Measurements from ENCODE around the gene HECW1. TPM values are rescaled to one million over a fixed set of nuclear protein-coding genes. Genes with fewer than 3 reads are reported as not detected.

The HECW1 gene
- total and polyA plus RNA-seq, 12 donors, result 0.07 to 0.23 TPM; not detected in 10

- Histone ChIP-seq H3K4me1 (peaks cover 0 to 5% (median 0%) of the 10 kb centered on the region in 9 donors), H3K9me3 (no peaks in the 10 kb centered on the region), H3K36me3 (no peaks in the 10 kb centered on the region), H3K27ac (no peak overlapping the region), H3K27me3 (peaks cover 0 to 2% (median 0%) of the 10 kb centered on the region in 7 donors), H3K4me3 (no peak overlapping the region)
- TF ChIP-seq CTCF (IDR thresholded peaks at IDR 0.05), result no peak
- WGBS, 2 donors, result 91 to 94% methylated on average over 3 of the region's 3 CpGs
- no peak for DNase-seq
- intact Hi-C loops (cut with DNase I), result loop anchor here in 3 of 10 donors (10.0 kb wide), 2 partner anchors 274 to 506 kb away; partner anchors contain the start of gene COA1 (in 2 of the 3)
- no peak for ATAC-seq
Measured at GRCh38 chr7:43450894-43451293, 338.4 kb downstream of the HECW1 start.

GRCh38 chr7:43454936-43455518 lies 342.6 kb downstream of the HECW1 start:
- H3K27ac ChIP-seq, result no peak overlapping the region
- 25 to 33% methylated on average over 8 of the region's 8 CpGs for WGBS, 2 donors
- intact Hi-C loops (cut with DNase I), result loop anchor here in 3 of 10 donors (10.0 kb wide), 2 partner anchors 270 to 510 kb away; partner anchors contain the start of gene COA1 (in 2 of the 3)
- H3K4me1 ChIP-seq, result peaks cover 0 to 5% (median 0%) of the 10 kb centered on the region in 9 donors
- DNase-seq (no peak), ATAC-seq (no peak)
- peak in 7 of 9 donors; percentile 6 to 58 (median 48) for TF ChIP-seq CTCF (IDR thresholded peaks at IDR 0.05)
- H3K9me3 ChIP-seq, result no peaks in the 10 kb centered on the region
- no peak overlapping the region for H3K4me3 ChIP-seq
- H3K36me3 ChIP-seq, result no peaks in the 10 kb centered on the region
- H3K27me3 ChIP-seq, result peaks cover 0 to 3% (median 0%) of the 10 kb centered on the region in 7 donors

- H3K27me3 ChIP-seq, result peaks cover 0 to 3% (median 0%) of the 10 kb centered on the region in 7 donors
- ATAC-seq (peak in 1 of 8 donors; percentile 18), DNase-seq (no peak)
- H3K9me3 ChIP-seq, result no peaks in the 10 kb centered on the region
- 63 to 64% methylated on average over 14 of the region's 14 CpGs for WGBS, 2 donors
- no peaks in the 10 kb centered on the region for H3K36me3 ChIP-seq
- H3K4me3 ChIP-seq, result no peak overlapping the region
- peaks cover 0 to 10% (median 0%) of the 10 kb centered on the region in 9 donors for H3K4me1 ChIP-seq
- intact Hi-C loops (cut with DNase I), result loop anchor here in 3 of 10 donors (10.0 kb wide), 2 partner anchors 269 to 511 kb away; partner anchors contain the start of gene COA1 (in 2 of the 3)
- no peak overlapping the region for H3K27ac ChIP-seq
- TF ChIP-seq CTCF (IDR thresholded peaks at IDR 0.05), result peak in 1 of 9 donors; percentile 18
Measured at GRCh38 chr7:43456200-43456599, 343.8 kb downstream of the HECW1 start.

GRCh38 chr7:43458330-43459018 lies 346.0 kb downstream of the HECW1 start:
- 64 to 81% methylated on average over 4 of the region's 4 CpGs for WGBS, 2 donors
- intact Hi-C loops (cut with DNase I), result loop anchor here in 3 of 10 donors (10.0 kb wide), 2 partner anchors 266 to 514 kb away; partner anchors contain the start of gene COA1 (in 2 of the 3)
- DNase-seq, result no peak
- Histone ChIP-seq H3K4me1 (peaks cover 0 to 31% (median 5%) of the 10 kb centered on the region in 9 donors), H3K27me3 (peaks cover 0 to 3% (median 0%) of the 10 kb centered on the region in 7 donors), H3K27ac (no peak overlapping the region), H3K36me3 (no peaks in the 10 kb centered on the region), H3K9me3 (no peaks in the 10 kb centered on the region), H3K4me3 (no peak overlapping the region)
- no peak for TF ChIP-seq CTCF (IDR thresholded peaks at IDR 0.05)
- ATAC-seq, result no peak
